Activated gamma-delta T cell (primary cell): Measurements from ENCODE around the gene CDC42EP5.

Experiments used
- DNase-seq: peaks from one replicate; lab custom pipeline; 2025; lab: John Stamatoyannopoulos, UW

CDC42EP5 gene

DNA sequence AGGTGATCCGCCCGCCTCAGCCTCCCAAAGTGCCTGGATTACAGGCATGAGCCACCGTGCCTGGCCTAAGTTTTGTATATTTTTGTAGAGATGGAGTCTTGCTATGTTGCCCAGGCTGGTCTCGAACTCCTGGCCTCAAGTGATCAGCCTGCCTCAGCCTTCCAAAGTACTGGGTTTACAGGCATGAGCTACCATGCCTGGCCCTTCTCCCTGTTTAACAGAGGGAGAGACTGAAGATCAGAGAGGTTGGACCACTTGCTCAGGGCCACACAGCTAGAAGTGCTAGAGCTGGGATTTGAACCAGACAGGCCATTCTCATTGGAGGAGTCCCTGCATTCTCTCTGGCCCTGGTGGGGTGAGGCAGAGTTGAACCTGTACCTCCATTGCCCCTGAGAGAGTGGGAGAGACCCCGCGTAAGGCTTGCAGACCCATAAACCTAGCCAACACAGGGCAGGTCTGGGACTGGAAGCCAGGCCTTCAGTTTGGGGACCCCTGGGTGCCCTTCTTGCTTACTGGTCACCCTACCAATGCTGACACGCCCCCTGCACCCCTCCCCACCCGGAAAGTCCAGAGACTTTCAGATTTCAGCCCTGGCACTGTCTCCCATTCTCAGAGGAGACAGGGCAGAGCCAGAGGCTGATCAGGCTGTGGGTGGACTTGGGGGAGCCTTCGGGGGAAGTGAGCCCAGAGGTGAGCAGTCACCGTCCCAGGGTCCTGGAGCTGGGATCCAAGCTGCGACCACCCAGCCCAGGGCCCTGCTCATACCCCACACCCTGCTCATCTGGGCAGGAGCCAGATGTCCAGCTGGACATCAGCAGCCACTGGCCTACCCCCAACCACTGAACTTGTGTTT is 44.5 kb downstream of the CDC42EP5 start:
- DNase-seq: no peak

DNA sequence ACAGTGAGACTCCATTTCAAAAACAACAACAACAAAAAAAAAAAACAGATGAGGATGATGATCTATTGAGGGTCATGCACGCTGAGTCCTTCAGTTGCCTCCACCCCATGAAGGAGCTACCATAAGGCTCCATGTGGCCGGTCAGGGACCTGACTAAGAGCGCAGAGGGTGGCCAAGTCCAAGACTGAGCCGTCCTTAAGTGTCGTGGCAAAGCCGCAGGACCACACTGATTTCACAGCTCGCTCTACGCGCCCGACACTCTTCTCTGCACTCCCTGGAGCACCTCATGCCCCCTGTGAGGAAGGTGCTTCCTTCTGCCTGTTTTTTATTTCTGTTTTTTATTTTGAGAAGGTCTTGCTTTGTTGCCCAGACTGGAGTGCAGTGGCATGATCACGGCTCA is 45.5 kb downstream of the CDC42EP5 start:
- DNase-seq: no peak

DNA sequence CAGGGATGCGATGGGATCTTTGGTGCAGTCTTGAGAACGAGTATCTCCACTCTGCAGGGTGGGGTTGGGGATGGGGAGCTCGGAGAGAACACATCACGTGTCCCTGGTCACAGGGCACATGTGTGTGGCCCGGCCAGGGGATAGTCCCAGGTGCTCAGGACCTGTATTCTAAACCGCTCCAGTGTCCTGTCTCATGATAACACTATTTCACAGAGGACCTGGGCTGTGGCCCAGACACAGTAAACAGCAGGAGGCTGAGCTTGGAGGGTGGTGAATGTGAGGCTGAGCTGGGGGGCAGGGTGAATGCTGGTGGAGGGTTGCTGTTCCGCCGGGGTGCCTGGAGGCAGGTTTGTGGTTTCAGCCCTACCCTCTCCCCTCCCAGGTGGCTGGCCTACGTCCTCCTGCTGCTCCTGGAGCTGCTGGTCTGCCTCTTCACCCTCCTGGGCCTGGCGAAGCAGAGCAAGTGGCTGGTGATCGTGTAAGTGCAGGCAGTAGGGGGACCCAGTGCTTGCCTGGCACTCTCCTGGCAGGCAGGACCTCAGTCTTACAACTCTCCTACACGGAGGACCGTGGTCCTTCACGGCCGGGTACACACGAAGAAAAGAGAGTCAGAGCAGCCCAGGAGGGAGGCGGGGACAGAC is 46.7 kb downstream of the CDC42EP5 start:
- no peak for DNase-seq

DNA sequence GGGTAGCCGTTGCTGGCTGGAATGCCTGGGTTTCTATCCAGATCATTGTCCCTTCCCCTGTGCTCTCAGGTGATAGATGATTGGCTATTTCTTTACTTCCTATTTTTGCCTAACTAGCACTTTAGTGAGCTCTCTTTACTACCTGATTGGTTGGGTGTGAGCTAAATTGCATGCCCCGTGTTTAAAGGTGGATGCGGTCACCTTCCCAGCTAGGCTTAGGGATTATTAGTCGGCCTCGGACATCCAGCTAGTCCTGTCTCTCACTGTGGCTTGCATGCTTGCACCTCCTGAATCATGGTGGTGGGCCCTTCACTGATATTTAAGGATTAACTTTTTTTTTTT is 47.7 kb downstream of the CDC42EP5 start:
- DNase-seq: no peak

DNA sequence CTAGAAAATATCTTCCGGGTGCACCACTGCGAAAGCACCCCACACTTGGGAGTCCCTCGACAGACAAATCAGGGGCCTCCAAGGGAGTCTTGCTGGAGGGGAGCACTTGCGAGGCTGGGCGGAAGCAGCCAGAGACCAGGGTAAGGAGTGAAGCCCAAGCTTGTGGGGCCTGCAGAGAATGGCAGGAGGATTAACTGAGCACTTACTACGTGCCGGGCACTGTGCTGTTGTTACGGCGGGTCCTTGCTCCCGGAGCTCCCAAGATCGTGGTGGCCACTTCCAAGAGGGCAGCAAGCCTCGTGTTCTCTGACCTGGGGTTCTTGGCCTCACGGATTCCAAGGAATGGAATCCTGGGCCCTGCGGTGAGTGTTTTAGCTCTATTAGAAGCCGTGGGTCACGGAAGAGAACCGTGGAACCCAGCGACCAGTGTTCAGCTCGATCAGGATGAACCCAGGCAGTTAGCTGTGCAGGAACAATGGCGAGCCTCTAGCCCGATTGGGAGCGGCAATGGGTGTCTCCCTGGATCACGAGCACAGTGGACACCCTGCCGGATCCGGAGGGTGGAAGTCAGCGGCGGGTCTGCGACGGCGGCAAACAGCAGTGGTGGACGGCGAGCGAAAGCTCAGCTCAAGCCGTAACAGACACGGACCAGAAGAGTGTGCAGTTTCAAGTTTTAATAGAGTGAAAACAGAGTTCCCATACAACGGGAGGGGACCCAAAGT is 48.3 kb downstream of the CDC42EP5 start:
- no peak for DNase-seq

DNA sequence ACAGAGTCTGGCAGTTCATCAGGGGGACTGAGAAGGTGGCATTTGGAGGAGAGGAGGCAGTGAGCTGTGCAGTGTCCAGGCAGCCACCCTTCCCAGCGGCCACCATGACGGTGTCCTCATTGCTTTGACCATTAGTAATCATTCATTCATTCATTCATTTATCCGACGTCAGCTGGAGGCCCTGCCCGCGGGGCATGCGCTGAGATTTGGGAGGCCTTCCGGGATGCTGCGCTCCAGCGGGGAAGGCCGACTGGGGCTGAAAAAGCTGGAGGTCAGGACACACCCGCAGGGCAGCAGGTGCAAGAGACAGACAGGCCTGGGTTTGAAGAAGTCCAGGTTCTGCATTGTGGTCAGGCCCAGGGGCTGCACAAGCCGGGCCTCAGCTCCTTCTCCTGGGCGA is 48.9 kb downstream of the CDC42EP5 start:
- no peak for DNase-seq

DNA sequence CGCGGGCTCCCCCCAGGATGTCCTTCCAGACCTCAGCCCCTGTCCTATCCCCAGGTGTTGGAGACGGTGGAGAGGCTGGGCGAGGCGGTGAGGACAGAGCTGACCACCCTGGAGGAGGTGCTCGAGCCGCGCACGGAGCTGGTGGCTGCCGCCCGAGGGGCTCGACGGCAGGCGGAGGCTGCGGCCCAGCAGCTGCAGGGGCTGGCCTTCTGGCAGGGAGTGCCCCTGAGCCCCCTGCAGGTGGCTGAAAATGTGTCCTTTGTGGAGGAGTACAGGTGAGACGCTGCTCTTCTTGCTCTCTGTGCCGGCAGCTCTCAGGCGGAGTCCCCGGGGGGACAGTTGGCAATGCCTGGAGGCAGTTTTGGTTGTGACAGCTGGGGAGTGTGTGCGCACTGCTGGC is 51.0 kb downstream of the CDC42EP5 start:
- DNase-seq: no peak

DNA sequence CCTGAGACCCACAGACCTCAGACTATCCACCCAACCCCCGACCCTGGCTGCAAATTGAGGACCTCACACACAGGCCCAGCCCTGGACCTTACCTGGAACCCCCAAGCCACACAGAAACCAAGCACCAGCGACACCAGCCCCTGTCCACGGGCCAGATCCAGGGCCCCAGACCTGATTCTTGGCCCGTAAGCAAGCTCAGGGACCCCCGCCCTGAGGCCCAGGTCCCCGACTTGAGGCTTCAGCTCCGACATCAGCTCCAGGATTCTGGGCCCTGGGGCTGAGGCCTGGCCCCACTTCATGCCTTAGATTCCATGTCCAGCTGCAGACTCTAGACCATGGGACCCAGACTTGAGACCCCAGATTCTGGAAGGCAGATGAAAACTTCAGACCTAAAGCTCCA is 51.6 kb downstream of the CDC42EP5 start:
- DNase-seq: no peak

DNA sequence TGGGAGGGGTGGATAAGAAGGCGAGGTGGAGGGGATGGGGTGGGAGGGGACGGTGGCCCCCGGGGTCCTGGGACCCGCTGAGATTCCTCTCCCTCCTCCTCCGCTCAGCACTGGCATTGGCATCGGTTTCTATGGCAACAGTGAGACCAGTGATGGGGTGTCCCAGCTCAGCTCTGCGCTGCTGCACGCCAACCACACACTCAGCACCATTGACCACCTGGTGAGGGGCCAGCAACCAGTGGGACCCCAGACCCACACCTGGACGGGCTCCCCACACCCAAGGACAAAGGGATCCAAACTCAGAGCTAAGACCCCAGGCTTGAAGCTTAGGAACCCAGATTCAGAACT is 52.0 kb downstream of the CDC42EP5 start:
- no peak for DNase-seq

DNA sequence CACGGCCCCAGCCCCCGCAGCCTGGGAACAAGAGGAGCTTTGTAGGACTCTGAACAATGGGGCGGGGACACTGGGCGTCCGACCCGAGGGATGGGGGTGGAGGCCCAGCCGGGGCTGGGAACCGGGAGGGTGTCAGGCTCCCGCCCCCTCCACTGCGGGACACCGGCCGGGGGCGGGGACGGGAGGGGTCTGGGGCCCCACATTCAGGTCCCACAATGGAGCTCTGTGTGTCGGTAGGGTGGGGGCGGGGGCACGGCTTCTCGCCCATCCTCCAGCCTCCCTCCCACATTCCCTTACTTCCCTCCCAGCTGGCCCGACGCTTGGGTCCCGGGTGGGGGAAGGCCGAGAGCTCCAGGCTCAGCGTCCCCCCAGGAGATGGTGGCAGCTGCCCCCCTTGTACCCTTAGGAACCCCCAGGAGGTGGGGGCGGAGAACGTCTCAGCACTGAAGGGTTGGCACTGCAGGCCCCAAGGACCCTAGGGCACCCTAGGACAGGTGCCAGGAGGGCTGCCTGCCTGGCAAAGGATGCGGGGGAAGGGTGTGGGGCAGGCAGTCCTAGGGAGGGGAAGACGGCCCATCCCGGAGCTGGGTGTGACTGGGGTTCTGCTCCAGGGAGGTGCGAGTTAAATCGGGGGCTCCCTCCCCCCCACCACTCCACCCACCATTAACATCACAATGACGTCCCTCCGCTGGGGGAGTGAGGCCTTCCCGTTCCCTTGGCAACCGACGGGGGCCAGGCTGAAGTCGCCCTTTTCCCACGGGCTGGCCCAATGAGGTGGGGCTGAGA is 52.5 kb downstream of the CDC42EP5 start:
- DNase-seq: no peak

DNA sequence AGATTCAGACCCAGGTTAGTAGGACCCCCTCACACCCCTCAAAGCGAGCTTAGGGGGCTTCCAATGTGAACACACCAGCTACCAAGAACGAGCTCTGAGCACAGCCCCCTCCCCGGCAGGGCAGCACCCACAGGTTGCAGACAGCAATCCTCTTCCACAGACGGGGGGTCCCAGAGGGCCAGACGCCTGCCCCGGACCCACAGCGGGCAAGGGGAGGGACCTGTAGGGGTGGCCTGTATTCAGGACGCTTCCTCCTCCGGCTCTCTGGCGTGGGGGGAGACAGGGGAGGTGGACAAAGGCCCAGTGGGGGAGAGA is 53.1 kb downstream of the CDC42EP5 start:
- DNase-seq: no peak

DNA sequence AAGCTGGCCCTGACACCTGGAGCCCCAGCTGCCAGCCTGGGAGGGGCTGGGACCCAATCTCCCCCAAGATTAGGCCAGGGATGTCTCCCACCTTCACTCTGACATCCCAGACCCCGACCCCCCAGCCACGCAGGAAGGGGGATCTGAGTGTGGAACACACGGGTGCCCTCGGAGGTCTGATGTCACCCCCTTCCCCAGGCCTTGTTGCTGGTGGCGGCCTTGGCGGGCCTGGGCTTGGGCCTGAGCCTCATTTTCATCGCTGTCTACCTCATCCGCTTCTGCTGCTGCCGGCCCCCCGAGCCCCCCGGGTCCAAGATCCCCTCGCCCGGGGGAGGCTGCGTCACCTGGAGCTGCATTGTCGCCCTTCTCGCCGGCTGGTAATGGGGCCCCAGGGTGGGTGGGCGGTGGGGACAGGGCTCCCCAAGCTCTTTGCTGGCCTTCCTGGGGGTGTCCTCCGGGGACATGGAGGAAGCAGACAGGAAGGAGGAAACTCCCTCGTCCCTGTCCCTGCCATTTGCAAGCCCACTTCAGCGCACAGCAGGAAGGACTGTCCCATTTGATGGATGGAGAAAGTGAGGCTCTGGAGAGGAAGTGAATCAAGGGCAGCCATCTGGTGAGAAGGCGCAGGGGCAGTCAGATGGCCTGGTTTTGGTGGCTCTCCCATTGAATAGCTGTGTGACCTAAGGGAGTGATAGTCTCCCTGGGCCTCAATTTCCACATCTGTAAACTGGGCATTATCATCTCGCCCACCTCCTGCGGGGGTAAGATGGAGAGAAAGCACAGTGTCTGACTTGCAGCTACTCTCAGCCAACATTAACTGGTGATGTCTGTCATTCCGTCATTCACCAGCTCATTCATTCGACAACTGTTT is 53.9 kb downstream of the CDC42EP5 start:
- DNase-seq: no peak

DNA sequence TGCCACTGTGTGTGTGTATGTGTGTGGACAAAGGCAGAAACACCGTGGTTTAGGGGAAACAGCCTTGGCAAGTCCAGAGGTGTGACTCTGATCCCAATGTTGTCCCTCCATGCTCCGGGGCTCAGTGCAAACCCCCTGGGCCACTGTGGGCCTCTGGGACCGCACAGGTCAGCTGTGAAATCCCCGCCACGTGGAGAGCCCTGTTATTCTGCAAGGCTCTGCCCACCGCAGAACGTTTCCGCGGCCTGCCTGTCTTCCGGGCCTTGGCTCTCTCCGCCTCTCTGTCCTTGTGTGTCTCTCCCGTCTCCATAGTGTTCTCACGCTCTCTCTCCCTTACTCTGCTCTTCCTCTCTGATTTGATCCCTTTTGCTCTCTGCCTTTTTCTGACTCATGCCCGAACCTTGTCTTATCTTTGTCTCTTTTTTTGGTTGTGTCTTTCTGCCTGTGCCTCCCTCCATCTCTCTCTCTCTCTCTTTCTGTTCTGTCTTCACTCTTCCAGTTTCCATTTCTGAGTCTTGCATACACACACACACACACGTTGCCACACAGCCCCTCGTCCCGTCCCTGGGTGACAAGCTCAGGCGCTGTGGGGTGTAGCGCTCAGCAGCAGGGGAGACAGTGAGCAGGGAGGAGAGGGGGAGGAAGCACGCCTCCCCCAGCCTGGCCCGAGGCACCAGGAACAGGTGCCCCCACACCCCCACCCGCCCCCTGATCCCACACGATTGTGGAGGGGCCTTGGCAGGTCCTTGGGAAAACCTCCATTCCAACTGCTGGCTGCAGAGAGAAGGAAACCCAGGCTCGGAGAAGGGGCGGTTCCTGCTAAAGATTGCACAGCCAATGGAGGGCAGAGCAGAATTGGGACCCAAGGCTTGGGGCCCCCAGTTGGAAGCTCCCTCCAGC is 54.8 kb downstream of the CDC42EP5 start:
- DNase-seq: no peak

DNA sequence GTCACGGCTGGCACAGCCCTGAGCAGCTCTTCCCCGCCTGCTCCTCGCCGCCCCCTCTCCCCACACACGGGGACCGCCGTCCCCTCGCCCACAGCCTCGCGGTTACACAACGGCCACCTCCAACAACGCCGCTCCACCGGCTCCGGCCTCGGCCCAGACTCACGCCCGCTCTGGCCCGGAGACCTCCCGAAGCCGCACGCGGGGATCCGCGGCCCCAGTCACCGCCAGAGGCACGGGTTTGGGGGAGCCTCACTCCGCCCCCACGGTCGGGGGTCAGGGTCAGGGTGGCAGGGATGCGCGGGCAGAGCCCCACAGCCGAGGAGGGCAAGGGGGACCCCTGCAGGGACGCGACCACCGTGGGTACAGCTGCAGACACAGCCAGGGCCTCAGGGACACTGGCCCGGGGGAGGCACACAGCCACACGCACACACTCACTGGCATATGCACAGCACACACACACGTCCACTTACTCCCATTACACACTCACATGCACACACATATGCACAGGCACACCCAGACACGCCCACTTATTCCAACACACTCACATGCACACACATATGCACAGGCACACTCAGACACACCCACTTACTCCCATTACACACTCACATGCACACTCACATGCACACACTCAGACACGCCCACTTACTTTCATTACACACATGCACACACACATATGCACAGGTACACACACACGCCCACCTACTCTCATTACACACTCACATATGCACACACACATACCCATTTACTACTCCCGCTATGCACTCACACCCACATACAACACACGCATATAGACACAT is 56.2 kb downstream of the CDC42EP5 start:
- DNase-seq: no peak

DNA sequence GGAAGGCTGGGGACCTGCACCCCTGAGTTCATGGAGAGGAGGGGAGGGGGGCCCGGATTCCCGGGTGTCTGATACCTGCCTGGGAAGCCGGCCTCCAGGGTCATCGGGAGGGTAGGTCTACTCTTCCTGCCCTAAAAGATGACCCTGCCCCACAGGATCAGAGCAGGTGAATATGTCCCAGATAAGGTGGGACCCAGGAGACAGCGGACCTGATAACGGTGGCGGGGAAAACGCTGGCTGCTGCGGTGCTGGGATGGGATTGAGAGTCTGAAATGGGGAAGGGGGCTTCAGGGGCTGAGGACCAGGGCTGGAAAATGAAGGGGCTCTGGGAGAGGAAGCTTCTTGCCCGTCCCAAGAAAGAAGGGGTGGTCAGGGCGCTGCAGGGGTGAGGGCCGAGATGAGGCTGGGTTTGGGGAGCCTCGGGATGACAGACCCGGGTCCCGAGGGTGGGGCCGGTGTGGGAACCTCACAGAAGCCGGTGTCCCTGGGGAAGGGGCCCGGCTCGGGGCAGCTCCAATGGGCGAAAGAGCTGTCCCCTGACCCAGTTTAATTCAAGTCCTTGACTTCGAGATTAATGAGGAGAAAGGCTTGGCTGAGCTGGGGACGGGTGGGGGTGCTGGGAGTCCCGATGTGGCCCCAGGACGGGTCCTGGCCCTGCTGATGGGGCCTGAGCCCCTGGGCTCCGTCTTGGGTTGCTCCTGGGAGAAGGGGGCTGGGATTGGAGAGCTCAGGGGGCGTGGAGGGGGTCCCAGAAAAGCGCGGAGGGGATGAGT is 57.0 kb downstream of the CDC42EP5 start:
- DNase-seq: no peak

DNA sequence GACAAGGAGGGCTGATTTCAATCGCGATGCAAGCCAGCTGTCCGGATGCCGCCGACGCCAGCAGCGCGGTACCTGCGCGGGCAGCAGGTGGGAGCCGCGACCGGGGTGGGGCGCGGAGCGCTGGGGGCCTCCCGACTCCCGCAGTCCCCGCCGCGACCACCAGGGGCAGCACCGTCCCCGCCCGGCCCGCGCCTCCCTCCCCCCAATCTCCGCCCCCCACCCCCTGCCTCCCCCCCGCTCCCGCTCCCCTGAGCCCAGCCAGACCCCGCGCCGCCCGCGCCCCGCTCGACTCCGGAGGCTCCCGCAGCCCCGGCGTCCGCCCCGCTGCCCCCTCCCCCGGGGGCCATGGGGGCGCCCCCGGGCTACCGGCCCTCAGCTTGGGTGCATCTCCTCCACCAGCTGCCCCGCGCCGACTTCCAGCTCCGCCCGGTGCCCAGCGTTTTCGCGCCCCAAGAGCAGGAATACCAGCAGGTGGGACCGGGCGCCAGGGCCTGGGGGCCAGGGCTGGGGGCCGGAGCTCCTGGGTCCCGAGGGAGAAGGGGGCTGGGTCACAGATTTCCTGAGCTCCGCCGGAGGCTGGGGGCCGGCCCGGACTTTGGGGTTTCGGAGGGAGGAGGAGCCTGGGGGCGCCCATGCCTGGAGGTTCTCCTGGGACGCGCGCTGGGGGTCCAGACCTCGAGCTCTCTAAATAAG is 57.7 kb downstream of the CDC42EP5 start, which contains the start of gene TTYH1:
Gene TTYH1, plus strand, starts transcription at position 257 of the 693 bp plus-strand sequence. Its CDS starts 89 bp downstream, at position 346.
- no peak for DNase-seq
